Upper lobe of right lung (tissue), 1 donor: ENCODE results near the gene ZC3H13. TPM values are rescaled to one million over a fixed set of nuclear protein-coding genes. Genes with fewer than 3 reads are reported as not detected.
A peak's percentile ranks its signal among the peaks of the same experiment; 100 is the strongest.

ENCODE experiments used
- ATAC-seq: fragments of 200-7000 bp; cut with Tn5 transposase; one replicate; pipeline ENCODE4 v1.9.1; 2020; ENCODE audit warnings: mild to moderate bottlenecking, moderate library complexity
- DNase-seq: peaks from one replicate; pipeline ENCODE4 v3.0.0-alpha.2; 2020
- H3K27ac ChIP-seq: fragments of 200-600 bp; one replicate; pipeline ENCODE4 v1.8.0; 2022
- H3K27me3 ChIP-seq: fragments of 200-600 bp; one replicate; pipeline ENCODE4 v1.8.0; 2022; ENCODE audit warnings: mild to moderate bottlenecking
- H3K36me3 ChIP-seq: fragments of 200-600 bp; one replicate; pipeline ENCODE4 v1.8.0; 2022
- H3K4me1 ChIP-seq: fragments of 200-600 bp; one replicate; pipeline ENCODE4 v1.8.0; 2022
- H3K4me3 ChIP-seq: fragments of 200-600 bp; one replicate; pipeline ENCODE4 v1.8.0; 2022; ENCODE audit warnings: mild to moderate bottlenecking
- H3K9me3 ChIP-seq: fragments of 200-600 bp; one replicate; pipeline ENCODE4 v1.8.0; 2022
- intact Hi-C: fragments of 100-400 bp; cut with DNase I; formaldehyde crosslinking; loops from one replicate; pipeline ENCODE4 v1.11.0; 2022
- total RNA-seq: library from RNA; stranded (reverse); fragmentation: NEBNext Ultra II Directional; extraction: Animal tissue kit (Norgen Biotek cat#: 25700); gene quantifications from one replicate; pipeline ENCODE4 v1.2.1, GENCODE V29; 2021
- TF ChIP-seq, protein P1 (sequence below): fragments of 200-600 bp; IDR thresholded peaks from one replicate; pipeline ENCODE4 v1.8.0; 2022; ENCODE audit warnings: antibody characterized with exemption
- donor health status: DM: no; HTN: yes; CAD: no; lungs with severe emphysema.

Gene ZC3H13
- total RNA-seq, 1 donor from 2014 or later, result 49.2 TPM

DNA sequence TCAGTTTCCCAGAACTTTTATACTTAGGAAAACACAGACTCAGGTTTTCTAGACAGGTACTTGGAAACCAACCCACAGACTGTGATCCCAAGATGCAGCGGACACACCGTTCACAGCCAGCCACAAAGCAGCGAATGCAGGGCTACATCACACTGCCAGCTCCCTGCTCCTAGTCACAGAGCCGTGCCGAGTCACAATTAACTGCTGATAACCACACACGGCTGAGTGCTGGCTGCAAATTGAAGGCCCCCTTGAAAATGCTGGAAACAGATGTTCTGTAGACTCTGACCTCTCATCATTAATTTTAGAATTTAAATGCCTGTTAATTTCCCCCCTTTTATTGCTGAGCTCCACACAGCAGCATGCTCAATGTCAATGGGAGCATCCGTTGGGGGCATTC, 122.4 kb downstream of the ZC3H13 start:
- no peak for DNase-seq
- intact Hi-C loops, result no loop called here
- no peak for ATAC-seq
- Histone ChIP-seq H3K4me3 (no peak overlapping the region), H3K36me3 (no peaks in the 10 kb centered on the region), H3K27me3 (no peaks in the 10 kb centered on the region), H3K4me1 (no peaks in the 10 kb centered on the region), H3K27ac (no peak overlapping the region), H3K9me3 (no peaks in the 10 kb centered on the region)
- TF ChIP-seq, protein P1, sequence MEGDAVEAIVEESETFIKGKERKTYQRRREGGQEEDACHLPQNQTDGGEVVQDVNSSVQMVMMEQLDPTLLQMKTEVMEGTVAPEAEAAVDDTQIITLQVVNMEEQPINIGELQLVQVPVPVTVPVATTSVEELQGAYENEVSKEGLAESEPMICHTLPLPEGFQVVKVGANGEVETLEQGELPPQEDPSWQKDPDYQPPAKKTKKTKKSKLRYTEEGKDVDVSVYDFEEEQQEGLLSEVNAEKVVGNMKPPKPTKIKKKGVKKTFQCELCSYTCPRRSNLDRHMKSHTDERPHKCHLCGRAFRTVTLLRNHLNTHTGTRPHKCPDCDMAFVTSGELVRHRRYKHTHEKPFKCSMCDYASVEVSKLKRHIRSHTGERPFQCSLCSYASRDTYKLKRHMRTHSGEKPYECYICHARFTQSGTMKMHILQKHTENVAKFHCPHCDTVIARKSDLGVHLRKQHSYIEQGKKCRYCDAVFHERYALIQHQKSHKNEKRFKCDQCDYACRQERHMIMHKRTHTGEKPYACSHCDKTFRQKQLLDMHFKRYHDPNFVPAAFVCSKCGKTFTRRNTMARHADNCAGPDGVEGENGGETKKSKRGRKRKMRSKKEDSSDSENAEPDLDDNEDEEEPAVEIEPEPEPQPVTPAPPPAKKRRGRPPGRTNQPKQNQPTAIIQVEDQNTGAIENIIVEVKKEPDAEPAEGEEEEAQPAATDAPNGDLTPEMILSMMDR, result no peak

DNA sequence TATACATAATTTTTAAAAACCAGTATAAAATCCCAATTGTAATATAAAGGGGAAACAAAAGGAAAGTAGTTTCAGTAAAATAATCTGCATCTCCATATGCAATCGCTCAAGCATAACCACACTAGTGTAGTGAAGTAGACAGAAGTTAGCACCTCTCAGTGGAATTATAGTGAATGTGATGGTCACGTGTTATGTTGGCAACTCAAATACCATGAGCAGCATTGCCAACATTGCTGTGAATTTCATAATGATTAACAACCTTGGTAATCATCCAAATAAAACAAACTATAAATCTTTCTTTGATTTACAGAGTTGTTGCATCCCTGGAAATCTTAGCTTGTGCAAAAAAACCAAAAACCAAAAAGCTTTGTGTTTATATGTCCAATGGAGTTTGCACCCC, 123.7 kb downstream of the ZC3H13 start:
- H3K4me1 ChIP-seq, result no peaks in the 10 kb centered on the region
- no peak overlapping the region for H3K4me3 ChIP-seq
- H3K27me3 ChIP-seq, result no peaks in the 10 kb centered on the region
- no peaks in the 10 kb centered on the region for H3K36me3 ChIP-seq
- ATAC-seq (no peak), DNase-seq (no peak)
- TF ChIP-seq, protein P1, result no peak
- H3K27ac ChIP-seq, result no peak overlapping the region
- intact Hi-C loops, result no loop called here
- no peaks in the 10 kb centered on the region for H3K9me3 ChIP-seq

DNA sequence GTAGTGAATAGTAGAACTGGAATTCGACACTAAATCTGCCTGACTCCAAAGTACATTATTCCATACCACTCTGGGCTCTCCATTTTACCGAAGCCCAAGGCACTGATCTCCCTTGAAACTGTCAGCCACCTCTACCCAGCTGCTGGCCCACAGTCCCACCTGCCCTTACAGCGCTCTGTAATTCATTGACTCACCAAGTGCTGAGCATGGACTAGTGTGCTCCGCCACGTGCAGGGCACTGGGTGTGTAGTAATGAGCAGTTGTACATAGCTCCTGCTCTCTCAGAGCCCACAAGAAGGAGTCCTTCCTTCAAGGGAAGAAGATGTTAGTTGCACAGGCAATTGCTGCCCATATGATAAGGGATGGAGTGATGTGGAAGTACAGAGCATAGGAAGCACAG, 124.4 kb downstream of the ZC3H13 start:
- ATAC-seq (no peak), DNase-seq (no peak)
- no peak overlapping the region for H3K4me3 ChIP-seq
- no peaks in the 10 kb centered on the region for H3K36me3 ChIP-seq
- intact Hi-C loops, result no loop called here
- TF ChIP-seq, protein P1, result no peak
- no peaks in the 10 kb centered on the region for H3K9me3 ChIP-seq
- H3K4me1 ChIP-seq, result no peaks in the 10 kb centered on the region
- no peak overlapping the region for H3K27ac ChIP-seq
- H3K27me3 ChIP-seq, result no peaks in the 10 kb centered on the region

DNA sequence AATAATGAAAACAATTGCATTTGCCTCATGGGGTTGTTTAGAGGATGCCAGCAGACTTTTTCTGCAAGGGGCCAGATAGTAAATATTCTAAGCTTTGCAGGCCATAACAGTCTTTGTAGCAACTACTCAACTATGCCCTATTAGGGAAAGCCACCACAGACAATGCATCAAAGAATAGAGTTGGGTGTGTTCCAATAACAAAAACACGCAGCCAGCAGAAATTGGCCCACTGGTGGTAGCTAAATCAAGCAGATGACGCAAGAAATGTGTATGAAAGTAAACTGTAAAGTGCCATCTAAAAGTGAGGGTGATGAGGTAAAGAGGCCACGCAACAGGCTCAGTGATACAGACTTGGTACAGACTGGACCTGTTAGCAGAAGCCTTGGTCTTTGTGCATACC, 125.8 kb downstream of the ZC3H13 start:
- DNase-seq (no peak), ATAC-seq (no peak)
- intact Hi-C loops, result no loop called here
- Histone ChIP-seq H3K27ac (no peak overlapping the region), H3K27me3 (no peaks in the 10 kb centered on the region), H3K4me1 (no peaks in the 10 kb centered on the region), H3K4me3 (no peak overlapping the region), H3K9me3 (no peaks in the 10 kb centered on the region), H3K36me3 (no peaks in the 10 kb centered on the region)
- TF ChIP-seq, protein P1, result no peak

DNA sequence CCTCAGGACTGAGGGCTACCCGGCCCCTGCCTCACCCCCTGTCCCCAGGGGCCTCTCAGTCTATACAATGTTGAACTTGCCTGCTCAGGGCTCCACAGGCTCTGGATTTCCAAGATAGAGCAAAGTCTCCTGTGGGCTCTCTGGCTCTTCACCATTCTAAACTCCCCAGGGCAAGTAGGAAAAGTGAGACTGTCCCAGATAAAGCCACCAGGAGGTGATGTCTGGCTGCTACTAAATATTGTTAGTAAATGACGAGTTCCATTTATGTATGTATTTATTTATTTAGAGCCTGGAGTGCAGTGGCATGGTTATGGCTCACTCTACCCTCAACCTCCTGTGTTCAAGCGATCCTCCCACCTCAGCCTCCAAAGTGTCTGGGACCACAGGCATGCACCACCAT, 127.4 kb downstream of the ZC3H13 start:
- H3K27me3 ChIP-seq, result no peaks in the 10 kb centered on the region
- DNase-seq (no peak), ATAC-seq (peak; percentile 26)
- TF ChIP-seq, protein P1, result no peak
- no peaks in the 10 kb centered on the region for H3K36me3 ChIP-seq
- H3K27ac ChIP-seq, result no peak overlapping the region
- no peak overlapping the region for H3K4me3 ChIP-seq
- H3K9me3 ChIP-seq, result no peaks in the 10 kb centered on the region
- intact Hi-C loops, result no loop called here
- no peaks in the 10 kb centered on the region for H3K4me1 ChIP-seq

DNA sequence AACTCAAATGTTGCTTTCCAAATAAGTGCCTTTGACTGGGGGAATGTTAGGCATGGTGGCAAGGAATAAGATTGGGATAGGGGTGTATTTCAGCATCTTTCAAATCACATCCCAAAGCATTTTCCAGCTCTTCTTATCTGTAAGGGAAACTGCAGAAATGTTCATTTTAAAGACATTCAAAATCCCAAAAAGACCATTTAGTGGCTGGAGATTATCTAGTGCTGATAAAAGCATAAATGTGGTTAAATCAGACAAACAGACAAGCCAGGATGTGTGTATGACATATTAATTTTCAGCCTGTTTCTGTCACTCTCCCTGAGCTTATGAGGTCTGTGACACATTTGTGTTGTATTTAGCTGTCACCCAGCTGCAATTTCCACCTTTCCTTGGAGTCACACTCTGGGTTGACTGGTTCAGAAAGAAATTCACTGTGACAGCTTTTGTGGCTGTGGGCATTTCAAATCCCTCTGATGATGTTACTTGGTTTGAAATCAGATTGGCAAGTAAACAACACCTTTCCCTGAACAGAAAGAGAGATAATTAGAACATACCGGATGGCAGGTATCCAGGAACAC, 131.3 kb downstream of the ZC3H13 start:
- DNase-seq (no peak), ATAC-seq (no peak)
- Histone ChIP-seq H3K27ac (no peak overlapping the region), H3K36me3 (no peaks in the 10 kb centered on the region), H3K27me3 (no peaks in the 10 kb centered on the region), H3K9me3 (no peaks in the 10 kb centered on the region), H3K4me3 (no peak overlapping the region), H3K4me1 (no peaks in the 10 kb centered on the region)
- intact Hi-C loops, result no loop called here
- TF ChIP-seq, protein P1, result no peak
